Iris pigment epithelial cell (primary cell): ENCODE data around the gene ZCCHC7.
"Not testable (repeated sequence)": the region's sequence is repeated elsewhere in the genome, so short reads cannot be mapped to it uniquely, and the experiment has no call there.

Experiments
- DNase-seq: peaks from one replicate; pipeline ENCODE4 v3.0.0-alpha.2; 2011; ENCODE audit warnings: low read depth

Gene ZCCHC7

DNA sequence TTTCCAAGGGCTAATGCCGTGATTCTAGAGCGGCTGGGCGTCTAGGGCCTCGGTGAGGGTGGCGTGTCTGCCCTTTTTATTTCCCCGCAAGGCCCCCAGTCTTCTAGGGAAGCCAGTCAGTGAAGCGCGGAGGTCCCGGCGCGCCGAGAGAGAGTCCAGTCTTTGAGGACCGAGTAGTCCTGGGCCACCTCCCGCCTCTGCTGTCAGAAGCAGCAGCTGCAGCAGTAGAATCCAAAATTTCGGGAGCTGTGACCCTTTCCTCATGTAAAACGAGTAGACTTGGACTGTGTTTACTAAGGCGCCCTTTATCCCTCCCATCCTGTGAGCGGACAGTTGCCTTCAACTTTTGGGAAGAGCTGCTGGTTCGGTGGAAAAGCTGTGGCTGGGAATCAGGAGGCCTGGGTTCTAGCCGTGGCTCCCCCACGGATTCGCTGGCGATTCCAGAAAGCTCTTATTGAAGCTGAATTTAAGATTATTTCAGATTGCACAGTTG, 515 bp downstream of the ZCCHC7 start:
- DNase-seq, result not testable (repeated sequence)

DNA sequence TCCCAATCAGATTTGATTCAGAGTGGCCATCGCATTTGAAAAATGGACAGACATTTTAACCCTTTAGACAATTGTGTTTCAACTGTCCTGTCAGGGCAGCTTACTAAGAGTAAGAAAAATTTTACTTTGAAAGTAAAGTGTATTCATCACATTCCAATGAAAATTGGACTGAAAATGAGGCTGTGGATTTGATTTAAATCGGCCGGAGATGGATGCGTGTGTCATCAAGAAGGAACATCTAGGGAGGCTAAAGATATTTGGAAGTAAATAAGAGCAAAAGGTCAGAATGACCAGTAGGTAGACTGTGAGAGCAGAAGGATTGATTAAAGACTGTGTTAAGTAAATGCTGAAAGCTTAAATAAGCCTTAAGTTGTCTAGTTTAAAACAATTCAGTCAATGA, 1.5 kb downstream of the ZCCHC7 start:
- peak; percentile 14 for DNase-seq

DNA sequence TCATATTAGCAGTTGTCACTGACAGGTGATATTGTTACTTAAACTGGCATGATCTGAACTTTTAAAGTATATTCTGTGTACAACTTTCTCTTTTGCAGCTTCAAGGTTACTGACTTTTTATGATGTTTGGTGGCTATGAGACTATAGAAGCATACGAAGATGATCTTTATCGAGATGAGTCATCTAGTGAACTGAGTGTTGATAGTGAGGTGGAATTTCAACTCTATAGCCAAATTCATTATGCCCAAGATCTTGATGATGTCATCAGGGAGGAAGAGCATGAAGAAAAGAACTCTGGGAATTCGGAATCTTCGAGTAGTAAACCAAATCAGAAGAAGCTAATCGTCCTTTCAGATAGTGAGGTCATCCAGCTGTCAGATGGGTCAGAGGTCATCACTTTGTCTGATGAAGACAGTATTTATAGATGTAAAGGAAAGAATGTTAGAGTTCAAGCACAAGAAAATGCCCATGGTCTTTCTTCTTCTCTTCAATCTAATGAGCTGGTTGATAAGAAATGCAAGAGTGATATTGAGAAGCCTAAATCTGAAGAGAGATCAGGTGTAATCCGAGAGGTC, 5.9 kb downstream of the ZCCHC7 start:
- no peak for DNase-seq

DNA sequence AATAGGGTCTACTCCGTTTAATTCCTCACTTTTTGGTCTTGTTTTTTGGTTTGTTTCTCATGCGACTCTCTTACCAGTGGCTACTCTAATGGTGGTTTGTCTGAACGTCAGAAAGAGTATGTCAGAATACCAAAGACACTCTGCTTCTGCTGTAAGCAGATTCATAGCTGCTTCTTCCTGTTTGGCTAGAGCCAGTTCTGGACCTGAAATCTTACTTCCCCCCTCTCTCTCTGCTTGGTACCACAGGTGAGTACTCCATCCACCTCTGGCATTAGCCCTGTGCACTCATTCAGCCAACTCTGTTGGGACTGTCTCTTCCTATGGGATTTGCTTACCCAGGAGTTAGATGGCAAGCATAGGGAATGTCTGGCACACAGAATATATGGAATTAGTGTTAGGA, 6.6 kb downstream of the ZCCHC7 start:
- DNase-seq, result no peak

DNA sequence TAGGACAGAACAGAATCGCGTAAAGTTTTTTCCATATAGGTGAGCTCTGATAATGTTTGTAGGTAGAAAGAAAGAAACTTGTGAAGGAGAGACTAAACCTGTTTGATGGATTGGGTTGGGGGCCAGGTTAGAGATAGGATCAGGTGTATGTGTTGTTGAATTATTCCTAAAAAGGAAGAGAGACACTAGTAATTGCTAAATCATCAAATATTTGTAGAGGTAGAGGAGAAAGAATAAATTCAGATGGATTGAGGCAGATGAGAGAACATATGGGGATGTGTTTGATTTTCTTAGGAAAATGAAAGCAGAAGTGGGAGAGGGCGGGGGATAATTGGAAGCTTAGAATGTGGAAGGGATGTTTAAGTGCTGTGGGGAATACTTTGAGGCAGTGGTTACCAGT, 7.7 kb downstream of the ZCCHC7 start:
- DNase-seq, result no peak

DNA sequence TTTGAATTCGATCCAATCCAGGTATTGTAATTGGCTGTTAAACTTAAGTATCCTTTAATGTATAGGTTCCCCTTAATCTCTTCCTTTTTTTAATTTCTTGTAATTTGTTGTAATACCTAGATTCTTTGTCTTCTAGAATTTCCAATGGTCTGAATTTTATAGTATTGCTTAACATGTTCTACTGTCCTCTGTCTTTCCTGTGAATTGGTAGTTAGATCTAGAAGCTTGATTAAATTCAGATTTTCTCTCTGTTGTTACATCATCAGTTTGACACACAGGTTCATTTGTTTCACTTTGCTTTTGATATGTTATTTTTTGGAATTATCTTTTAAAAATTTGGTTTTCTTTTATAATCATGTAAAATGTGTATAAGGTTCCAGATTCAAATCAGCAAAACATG, 13.8 kb downstream of the ZCCHC7 start:
- DNase-seq, result no peak

DNA sequence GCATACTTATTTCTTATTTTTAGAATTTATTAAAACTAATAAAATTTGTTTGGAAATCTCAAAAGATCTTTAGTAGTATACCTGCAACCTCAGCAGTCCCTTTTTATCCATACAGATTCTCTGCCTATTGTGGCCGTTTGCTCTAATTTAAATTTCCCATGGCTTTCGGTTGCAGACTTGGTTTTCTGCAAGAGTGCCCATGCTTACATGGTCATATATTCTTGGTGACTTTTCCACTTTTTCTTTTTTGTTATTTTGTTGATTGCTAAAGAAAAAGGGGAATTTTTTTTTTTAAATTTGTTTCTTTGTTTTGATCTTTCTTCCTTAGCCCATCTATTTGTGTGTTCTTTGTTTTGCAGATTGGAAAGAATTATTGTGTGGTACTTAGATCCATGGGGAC, 20.6 kb downstream of the ZCCHC7 start:
- DNase-seq, result no peak

DNA sequence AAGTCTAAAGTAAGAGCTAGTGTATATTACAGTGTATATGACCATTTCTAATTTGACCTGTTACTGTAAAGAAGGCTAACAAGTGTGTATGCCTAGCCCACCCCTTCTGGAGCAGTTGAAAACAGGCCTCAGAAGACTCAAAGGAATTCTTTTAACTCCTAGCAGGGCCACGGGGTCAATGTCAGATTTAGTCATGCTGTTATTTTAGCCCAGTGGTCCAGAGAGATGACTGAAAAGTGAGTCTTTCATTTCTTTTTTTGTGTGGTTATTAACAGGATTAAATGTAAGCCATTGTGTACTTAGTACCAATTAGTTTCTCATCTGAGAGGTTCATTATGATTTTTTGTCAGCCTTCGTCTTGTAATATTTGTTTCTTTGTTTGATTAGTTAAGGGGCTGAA, 24.4 kb downstream of the ZCCHC7 start:
- DNase-seq, result peak; percentile 27

DNA sequence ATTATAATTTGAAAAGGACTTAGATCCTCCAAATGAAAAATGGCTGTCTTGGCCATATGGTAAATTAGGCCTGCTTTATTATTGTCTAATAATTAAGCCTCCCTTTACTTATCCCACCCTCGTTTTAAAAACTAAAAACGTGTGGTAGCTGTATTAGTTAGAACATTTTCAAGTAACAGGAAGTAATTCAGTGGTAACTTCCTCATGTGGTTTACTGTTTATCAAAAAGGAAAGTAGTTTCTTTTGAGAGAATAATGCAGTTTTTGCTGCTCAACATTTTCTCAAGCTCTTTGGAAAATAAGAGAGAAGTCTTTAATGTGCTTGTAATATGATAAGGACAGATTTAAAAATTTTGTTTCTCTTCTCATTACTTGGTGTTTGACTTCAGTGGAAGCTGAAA, 26.0 kb downstream of the ZCCHC7 start:
- DNase-seq, result no peak

DNA sequence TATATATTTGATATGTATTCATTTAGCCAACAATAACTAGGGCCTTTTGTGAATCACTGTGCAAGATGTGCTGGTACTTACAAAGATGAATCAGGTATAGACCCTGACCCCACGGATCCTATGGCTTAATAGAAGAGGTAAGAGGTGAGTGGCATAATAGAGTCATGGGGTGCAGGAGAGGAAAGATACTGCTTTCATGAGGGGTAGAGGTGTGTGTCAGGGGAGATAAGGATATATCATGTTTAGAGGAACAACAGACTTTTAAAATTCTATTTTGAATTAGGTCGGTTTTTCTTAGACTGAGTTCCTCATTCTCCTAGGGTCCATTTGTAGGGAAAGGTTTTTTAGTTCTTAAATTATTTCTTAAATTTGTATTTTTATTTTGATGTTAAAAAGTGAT, 27.8 kb downstream of the ZCCHC7 start:
- no peak for DNase-seq

DNA sequence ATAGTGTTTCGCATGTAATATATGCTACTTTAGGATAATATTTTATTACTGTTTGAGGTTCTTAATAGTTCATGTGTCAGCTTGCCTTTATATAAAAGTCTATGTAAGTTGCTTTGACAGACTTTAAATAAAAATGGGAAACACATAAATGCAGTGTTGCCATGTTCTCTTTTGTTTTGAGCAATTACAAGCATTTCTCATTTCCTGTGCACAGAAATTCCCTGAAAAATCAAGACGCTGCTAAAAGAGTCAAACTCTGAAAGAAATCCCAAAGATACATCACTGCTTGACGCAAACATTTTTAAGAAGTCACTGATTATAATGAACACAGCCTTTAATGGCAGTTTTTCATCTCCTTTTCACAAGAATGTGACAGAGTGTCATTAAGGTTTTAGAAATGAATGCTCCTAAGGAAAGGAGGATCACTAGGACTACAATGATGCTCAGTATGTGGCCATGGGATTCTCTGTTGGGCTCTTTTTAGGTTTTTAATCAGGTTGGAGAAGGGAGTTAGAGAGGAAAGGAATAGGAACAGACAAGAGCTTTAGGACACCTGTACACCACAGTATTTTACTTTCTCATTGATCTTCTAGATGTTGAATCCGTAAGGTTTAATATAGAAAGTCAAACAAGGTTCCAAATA, 29.4 kb downstream of the ZCCHC7 start:
- DNase-seq, result no peak

DNA sequence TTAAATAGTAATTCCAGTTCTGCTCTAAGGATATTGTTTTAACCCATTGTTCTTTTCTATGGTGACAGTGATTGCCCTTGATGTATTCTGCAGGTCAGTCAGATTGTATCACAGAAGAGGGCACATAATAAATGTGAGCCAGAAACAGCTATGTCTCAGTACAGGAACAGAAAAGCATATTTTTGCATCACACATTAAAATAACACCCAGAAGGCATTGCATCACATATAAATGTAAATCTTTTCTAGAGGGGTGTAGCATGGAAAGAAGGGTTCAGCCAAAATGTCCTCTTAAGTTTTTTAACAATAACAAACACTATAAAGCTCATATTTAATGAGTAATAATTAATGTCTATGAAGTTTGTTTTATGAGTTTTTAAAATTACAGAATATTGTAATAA, 30.0 kb downstream of the ZCCHC7 start:
- no peak for DNase-seq

DNA sequence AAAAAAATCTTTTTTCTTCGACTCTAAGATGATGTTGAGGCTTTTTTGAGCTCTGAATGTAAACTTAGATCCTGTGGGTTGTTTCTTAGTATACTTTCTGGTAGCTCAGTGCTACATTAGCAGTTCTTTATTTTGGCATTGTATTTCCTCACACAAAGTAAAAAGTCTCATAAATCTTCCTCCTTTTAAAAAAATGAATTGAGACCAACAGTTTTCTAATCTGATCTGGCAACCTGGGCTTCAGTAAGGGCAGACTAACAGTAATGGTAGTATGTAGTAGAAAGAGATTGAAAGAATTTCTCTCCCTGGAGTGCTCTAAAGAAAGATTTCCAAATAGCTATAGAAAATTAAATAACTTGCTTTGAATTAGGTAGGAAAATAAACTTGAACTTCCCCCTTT, 31.4 kb downstream of the ZCCHC7 start:
- no peak for DNase-seq

DNA sequence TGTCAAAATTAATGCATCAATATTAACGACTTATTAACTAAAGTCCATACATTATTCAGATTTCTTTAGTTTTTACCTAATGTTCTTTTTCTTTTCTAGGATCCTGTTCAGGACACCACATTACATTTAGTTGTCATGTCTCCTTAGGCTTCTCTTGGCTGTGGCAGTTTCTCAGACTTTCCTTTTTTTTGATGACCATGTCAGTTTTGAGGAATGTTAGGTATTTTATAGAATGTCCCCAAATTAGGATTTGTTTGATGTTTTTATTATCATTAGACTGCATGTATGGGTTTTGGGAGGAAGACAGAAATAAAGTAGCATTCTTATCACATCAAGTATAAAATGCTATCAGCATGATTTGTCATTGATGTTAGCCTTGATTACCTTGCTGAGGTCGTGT, 32.0 kb downstream of the ZCCHC7 start:
- DNase-seq, result no peak

DNA sequence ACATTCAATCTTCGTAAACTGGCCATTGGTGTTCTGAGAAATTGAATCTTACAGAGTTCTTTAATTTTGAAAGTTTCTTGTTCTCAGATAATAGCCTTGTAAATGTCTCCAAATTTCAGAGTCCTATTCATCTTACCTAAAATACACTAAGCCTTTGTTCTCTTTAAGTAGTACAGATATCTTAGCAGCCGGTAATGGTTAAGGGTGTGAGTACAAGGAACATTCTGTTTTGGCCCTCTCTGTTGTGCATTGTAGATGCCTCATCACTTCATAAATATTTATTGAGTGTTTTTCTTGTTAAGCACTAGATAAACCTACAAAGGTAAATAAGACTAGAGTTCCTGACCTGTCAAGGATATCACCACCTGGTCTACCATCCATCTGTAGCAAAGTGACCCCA, 35.2 kb downstream of the ZCCHC7 start:
- DNase-seq, result no peak

DNA sequence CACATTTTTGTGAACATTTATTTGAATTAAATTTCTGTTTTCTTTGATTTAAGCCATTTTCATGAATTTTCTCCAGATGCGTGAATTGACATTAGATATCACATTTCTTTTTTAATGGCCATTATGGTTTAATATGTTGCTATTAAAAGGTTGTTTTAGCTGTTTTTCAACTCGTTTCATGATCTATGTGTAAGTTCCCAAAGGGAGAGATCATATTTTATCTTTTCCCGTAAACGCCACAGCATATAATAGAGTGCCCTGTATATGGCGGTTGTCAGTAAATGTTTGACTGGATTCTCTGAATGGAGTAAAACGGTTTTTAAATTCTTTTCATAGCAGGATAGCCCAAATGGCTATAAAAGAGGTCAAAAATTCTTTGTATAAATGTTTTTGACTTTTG, 35.8 kb downstream of the ZCCHC7 start:
- no peak for DNase-seq

DNA sequence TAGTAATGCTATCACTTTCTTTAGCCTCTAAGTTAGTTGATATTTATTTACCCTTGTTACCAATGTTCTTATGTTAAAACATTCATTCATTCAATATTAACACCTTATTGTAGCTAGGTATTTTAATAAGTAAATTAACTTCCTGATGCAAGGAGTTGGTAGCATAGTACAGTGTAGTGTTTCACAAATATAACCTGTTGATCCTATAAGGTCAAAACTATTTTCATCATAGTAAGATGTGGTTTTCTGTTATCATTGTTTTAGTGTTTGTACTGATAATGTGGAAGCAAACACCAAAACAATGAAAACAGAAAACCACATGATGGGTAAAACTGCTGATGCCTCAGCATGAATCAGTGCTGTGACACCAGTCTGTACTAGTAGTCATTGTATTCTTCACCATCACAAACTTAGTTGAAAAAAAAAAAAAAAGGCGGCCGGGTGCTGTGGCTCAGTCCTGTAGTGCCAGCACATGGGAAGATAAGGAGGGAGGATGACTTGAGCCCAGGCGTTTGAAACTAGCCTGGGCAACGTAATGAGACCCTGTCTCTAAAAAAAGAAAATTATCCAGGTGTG, 36.5 kb downstream of the ZCCHC7 start:
- peak; percentile 41 for DNase-seq

DNA sequence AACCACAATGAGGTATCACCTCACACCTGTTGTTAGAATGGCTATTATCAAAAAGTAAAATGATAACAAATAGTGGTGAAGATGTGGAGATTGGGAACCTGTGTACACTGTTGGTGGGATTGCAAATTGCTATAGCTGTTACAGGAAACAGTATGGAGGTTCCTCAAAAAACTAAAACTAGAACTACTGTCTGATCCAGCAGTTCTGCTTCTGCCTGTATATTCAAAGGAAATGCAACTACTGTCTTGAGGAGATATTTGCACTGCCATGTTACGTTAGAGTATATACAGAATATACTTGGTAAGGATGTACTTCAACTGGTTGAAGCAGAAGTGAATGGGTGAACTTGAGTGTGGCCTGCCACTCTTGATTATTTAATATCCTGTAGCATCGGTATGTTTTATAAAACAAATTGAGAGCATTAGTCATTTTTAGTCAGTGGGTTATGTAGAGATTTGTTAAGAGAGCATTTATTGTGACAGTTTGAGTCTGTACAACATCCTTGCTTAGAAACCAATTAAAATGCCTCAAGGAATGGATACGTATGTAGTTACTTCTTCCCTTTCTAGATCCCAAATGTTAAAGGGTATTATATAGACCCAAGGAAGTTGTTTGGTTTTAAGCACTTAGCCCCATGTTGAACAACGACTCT, 37.5 kb downstream of the ZCCHC7 start:
- no peak for DNase-seq

DNA sequence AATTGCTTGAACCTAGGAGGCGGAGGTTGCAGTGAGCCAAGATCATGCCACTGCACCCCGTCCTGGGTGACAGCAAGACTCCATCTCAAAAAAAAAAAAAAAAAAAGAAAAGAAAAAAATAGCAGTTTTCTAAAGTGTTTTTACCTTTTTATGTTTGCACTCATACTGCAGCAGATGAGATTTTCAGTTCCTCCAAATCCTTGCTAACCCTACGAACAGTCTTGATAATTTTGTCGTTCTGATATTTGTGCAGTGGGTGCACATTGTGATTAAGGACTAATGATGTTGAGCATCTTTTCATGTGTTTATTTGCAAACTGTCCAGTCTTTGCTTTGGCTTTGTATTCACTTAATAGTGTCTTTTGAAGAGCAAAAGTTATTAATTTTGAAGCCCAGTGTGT, 42.9 kb downstream of the ZCCHC7 start:
- no peak for DNase-seq

DNA sequence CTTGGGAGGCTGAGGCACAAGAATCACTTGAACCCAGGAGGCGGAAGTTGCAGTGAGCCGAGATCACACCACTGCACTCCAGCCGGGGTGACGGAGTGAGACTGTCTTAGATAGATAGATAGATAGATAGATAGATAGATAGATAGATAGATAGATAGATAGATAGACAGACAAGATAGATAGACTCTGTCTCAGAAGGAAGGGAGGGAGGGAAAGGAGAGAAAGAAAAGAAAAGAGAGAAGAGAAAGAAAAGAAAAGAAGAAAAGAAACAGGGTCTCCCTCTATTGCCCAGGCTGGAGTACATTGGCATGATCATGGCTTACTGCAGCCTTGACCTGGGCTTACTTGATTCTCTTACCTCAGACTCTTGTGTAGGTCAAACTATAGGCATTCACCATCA, 44.0 kb downstream of the ZCCHC7 start:
- DNase-seq, result not testable (repeated sequence)

DNA sequence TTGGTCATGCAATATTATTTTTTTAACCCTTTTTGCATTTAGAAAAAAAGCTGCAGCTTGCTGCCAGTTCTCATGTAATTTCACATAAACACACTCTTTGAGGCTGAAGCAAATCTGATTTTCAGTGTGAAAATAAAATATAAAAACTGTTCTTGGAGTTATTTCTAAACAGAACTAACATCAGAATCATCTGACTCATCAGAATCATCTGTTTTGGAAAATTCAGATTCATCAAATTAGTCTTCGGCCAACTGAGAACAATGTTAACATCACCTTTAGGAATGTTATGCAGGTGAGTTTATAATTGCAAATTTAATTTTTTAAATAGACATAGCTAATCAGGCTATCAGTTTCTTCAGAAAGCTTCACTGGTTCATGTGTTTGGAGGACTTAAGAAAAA, 45.3 kb downstream of the ZCCHC7 start:
- DNase-seq, result no peak

DNA sequence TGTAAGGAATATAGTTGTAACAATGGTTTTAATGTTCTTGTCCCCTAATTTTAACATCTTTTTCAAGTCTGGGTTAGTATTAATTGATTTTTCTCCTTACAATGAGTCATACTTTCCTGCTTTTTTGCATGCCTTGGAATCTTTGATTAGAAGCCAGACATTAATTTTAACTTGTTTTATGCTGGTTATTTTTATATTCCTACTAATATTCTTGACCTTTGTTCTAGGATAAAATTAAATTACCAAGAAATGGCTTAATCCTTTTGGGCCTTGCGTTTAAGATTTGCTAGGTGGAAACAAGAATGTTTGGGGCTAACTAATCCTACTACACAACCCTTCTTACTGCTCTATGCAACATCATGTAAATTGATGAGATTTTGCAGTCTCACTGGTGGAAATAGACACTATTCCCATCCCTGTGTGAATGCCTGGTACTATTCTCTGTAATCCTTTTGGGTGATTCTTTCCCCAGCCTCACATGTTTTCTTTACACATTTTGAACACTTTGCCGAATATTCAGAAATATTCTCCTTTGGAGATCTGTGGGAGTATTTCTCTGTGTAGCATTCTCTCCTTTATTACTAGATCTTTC, 47.2 kb downstream of the ZCCHC7 start:
- no peak for DNase-seq

DNA sequence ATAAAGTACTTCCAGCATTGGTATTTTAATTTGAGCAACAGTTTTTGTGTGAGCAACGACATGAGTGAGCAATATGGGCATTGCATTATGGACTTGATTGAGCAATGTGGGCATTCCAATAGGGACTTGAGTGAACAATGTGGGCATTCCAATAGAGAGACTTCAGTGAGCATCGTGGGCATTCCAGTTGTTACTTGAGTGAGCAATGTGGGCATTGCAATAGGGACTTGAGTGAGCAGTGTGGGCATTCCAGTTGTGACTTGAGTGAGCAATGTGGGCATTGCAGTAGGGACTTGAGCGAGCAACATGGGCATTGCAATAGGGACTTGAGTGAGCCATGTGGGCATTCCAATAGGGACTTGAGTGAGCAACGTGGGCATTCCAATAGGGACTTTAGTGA, 52.2 kb downstream of the ZCCHC7 start:
- DNase-seq, result no peak
